ENCODE measurements around the gene FYN. TPM values are rescaled to one million over a fixed set of nuclear protein-coding genes. Genes with fewer than 3 reads are reported as not detected.

FYN gene
- total and polyA plus RNA-seq, 9 of the 15 experiments (the other 6 are each of a cell fraction or from before 2014, with no cell fraction given): 2.9 to 22.1 (median 11.4) TPM

- TF ChIP-seq IRF9 (tag; IDR thresholded peaks at IDR 0.05) (peak; percentile 73), ZBTB34 (CRISPR knock-in tag; IDR thresholded peaks at IDR 0.05) (no peak), ZNF41 (CRISPR knock-in tag; conservative IDR thresholded peaks at IDR 0.05) (no peak), PRDM10 (IDR thresholded peaks at IDR 0.05; ENCODE audit: partially characterized antibody) (peak; percentile 58), USF1 (CRISPR knock-in tag; IDR thresholded peaks at IDR 0.05) (no peak), TCF7 (IDR thresholded peaks at IDR 0.05; ENCODE audit: borderline replicate concordance) (no peak), THRAP3 (IDR thresholded peaks at IDR 0.05; ENCODE audit: borderline replicate concordance) (no peak), CREB5 (CRISPR knock-in tag; IDR thresholded peaks at IDR 0.05) (no peak), FOXK2 (conservative IDR thresholded peaks at IDR 0.05 in 1 of 2, IDR thresholded peaks at IDR 0.05 in 1 of 2; ENCODE audit: low read depth in 2 of 2) (no peak), ATF4 (CRISPR knock-in tag; IDR thresholded peaks at IDR 0.05) (0 out of 2 replicates have a peak, but pooled peaks have one; percentile 18), NR2C1 (IDR thresholded peaks at IDR 0.05) (no peak), NR2C1 (tag; IDR thresholded peaks at IDR 0.05) (0 out of 2 replicates have a peak, but pooled peaks have one; percentile 49), CCAR2 (IDR thresholded peaks at IDR 0.05; ENCODE audit: low read depth, low read length) (no peak), TCF7L2 (IDR thresholded peaks at IDR 0.05; ENCODE audit: low read depth, low read length) (no peak), THAP12 (CRISPR knock-in tag; IDR thresholded peaks at IDR 0.05) (no peak), SREBF1 (IDR thresholded peaks at IDR 0.05; ENCODE audit: borderline replicate concordance, low read depth, low read length) (no peak)
These were observed 76.8 kb downstream of the FYN start (continued) for GRCh38 chr6:111796310-111796918.

Data from K562 (cell line).